HG03442 (cell line): ENCODE results near the gene STMN1.
A peak's percentile ranks its signal among the peaks of the same experiment; 100 is the strongest.

Experiments used
- ATAC-seq: cut with Tn5 transposase; IDR thresholded peaks from one replicate; pipeline ENCODE4 v1.9.1; 2021; ENCODE audit warnings: mild to moderate bottlenecking, moderate library complexity; ENCODE audit not compliant: unreplicated experiment

Gene STMN1

GRCh38 chr1:25871704-25872494 is 34.3 kb downstream of the STMN1 start:
- no peak for ATAC-seq

DNA sequence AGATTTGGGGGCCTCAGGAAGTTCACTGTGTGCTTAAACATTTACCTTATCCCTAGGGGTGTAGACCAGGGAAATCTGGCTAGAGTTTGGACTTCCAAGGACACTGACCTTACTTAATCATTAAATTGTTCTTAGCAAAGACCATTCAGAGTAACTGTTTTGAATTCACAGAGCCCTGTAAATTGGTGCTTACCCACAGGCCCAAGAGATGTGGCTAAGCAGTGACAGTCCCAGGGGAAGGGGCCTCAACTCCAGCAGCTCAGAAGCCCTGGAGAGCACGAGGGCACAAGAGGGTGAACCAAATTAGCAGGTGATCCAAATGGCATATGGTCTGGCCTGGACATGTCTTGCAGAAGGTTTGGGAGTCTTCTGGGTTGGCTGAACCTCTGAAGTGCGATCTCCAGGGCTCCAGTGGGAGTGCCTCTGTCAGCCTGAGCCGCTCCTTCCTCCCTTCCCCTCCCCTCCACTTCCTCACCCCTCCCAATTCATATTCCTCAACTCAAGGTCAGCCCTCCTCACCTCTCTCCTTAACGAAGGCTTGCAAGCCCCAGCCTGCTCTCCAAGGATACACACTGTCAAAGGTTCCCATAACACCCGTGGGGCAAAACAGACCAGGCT is 35.0 kb downstream of the STMN1 start:
- ATAC-seq: no peak

DNA sequence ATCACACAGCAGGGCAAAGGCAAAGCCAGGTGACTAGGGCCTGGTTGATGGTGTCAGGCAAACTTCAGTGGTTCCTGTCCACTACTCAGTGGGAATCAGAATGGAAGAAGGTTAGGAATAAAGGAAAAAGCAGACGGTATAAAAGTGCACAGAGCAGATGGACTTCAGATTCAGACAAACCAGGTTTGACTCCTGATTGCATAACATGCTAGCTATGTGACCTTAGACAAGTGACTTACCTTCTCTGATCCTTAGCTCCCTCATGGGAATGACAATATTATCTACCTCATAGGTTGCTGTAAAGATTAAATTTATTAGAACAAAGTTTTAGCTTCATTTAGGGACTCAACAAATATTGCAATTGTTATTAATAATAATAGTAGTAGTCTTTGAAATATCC is 35.6 kb downstream of the STMN1 start:
- ATAC-seq: no peak

DNA sequence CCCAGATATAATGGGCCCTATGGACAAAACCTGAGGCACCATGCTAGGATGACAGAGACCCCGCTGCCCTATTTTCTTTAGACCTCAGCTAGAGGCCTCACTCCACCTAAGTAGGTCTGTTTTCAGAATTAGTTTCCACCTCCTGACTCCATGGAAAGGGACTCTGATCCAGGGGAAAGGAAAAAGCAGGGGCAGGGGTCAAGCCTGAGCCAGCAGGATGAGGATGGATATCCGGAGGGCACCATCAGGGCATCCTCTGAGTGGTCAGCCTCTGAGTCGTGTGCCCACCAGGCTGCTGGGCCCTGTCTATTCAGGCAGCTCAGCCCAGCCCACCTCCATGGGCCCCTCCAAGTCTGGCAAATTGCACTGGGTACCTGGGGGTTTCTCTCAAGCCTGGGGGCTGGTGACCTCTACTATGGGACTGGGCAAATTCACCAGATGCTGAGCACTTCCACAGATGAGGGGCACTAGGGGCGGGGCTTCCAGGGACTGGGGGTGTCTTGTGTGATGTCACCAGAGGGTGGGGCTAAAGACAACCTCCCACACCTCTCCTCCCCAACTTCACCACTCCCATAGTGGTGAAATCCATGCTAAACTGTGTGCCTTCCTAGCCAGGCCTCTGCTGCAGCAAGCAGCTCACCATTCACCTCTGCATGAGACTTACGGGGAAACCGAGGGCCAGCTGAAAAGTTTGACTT is 36.2 kb downstream of the STMN1 start:
- no peak for ATAC-seq

GRCh38 chr1:25867210-25867991 is 38.8 kb downstream of the STMN1 start:
- no peak for ATAC-seq

GRCh38 chr1:25866288-25866687 is 39.9 kb downstream of the STMN1 start:
- ATAC-seq: no peak

DNA sequence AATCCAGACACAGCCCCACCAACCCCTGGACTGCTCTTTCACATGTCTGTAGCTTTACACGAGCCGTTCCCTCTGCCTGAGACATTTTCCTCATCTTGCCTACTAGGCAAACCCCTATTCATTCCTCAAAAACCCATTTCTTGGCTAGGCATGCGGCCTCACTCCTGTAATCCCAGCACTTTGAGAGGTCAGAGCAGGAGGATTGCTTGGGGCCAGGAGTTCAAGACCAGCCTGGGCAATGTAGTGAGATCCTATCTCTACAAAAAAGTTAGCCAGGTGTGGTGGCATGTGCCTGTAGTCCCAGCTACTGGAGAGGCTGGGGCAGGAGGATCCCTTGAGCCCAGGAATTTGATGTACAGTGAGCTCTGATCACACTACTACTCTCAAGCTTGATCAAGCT is 41.8 kb downstream of the STMN1 start:
- ATAC-seq: no peak

DNA sequence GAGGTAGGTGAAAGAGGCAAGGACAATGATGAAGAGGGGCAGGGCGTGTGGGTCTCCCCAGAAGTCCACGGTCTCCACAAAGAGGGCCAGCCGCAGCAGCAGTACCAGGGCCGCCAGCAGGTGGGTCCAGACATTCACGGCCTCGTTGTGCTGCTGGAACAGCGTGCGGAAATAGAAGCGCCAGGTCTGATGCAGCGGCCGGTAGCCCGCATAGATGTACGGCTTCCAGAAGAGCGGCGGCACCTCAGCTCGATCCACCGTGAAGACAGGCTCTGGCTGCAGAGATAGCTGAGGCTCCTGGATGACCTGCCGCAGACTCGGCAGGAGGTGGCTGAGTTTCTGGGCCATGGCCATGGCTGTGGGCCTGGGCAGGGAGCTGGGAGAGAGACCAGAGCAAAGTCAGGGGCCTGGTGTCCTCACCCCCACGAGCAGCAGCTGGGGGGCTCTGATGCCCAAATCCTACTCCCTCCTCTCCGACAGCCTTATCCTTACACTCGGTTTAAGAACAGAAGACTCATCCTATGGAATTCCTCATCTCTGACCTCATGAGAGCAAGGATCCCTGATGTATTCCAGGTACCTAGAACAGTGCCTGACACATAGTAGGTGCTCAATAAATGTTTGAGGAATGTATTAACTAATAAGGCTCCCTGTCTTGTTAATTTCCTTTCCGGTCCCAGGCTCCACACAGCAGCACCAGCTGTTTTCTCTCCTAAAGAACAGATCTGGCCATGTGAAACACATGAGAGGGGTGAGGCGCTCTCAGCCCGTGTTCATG is 42.5 kb downstream of the STMN1 start:
- ATAC-seq: no peak

DNA sequence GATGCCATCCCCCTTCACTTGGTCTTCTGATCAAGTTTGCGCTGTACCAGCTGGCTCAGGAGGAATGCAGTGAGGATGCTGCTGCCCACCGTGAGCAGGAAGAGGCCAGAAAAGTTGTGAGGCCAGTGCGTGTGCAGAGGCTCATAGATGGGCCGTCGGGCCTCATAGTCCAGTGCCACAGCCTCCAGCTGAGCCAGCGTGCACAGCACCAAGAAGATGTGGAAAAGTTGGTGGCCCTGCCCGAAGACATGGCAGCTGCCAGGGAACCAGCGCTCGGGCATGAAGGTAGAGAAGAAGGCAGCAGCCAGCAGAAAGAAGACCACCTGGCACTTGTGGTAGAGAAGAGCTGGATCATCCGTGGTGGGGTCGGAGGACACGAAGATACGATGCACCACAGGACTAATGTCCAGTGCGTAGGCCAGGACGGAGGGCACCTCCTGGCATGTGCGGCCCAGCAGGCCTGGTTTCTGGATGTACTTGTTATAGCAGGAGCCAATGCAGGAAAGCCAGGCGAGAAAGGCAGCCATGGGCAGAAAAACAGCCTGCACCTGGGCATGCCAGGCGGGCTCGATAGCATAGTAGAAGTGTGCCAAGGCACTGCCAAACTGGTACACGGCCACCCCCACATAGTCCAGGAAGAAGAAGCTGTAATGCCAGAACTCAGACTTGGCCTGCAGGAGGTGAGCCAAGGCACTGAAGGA is 43.3 kb downstream of the STMN1 start:
- no peak for ATAC-seq

GRCh38 chr1:25861316-25862286 is 44.6 kb downstream of the STMN1 start:
- ATAC-seq: no peak

DNA sequence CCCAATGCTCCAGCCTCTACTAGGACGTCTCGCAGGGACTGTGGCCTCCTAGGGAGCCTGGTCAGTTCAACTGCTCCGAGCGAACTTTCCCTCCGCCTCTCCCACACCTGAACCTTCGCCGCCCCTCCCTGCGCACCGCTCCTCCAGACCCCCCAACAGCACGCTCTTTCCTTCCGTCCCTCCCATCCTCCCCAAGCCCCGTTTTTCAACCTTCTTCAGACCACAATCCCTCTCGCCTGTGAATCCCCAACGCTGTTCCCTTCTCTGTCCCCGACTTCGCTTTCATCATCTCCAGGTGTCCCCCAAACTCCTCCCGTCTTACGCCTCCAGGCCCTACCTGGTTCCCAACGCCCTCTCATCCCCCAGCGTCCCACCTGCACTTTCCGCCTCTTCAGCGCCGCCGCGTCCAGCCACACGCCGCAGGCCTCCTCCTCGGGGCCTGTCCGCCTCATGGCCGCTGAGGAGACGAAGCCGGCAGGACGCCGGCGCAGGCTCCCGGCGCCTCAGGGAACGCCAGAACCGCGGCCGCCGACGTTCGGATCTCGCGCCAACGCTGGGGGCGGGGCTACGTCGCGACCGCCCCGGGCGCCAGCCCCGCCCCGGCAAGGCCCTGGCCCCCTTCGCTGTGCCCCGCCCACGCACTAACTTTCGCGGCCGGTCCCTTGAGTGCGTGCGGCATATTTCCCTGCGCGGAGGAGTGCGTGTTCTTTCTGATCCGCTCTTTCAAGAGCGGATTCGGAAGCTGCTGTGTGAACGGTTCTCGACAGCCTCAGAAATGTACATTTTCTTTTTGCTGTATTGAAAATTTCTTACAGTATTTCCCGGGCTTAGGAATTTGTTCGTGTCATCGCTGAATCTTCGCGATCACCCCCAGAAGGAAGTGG is 47.1 kb downstream of the STMN1 start, which contains the start of gene AUNIP:
Gene AUNIP (minus strand): TSS at position 552 of the 884 bp plus-strand sequence. CDS start 100 bp downstream, at position 452.
- ATAC-seq: peak; percentile 75

DNA sequence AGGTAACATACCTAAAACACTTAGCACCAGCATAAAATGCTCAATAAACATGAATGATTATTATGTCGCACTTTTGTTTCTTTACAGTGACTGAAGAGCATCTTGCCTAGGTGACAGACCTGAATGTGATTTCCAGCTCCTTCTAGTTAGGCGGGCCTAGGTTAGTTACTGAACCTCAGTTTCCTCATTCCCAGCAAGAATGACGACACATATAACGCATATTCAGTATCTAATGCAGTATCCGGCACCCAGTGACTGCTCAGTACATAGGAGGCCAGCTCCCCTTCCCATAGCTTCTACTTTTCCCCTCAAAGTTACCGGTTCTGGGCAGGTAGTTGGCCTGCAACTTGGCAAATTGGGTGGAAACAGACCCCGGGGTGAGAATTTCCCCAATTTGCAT is 47.7 kb downstream of the STMN1 start:
- ATAC-seq: no peak

DNA sequence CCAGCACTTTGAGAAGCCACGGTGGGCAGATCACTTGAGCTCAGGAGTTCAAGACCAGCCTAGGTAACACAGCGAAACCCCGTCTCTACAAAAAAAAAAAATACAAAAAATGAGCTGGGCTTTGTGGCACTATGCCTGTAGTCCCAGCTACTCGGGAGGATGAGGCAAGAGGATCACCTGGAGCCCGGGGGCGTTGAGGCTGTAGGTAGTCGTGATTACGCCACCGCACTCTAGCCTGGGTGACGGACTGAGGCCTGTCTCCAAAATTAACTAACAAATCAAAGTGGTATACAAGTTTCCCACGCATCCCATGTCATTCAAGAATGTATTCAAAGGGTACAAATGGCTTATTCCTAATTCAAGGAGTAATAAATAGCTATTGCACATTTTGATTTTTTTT is 49.4 kb downstream of the STMN1 start:
- ATAC-seq: no peak

- no peak for ATAC-seq
Observed at GRCh38 chr1:25854554-25854953, 51.7 kb downstream of the STMN1 start.
